ENCODE data around the gene CCPG1. TPM values are rescaled to one million over a fixed set of nuclear protein-coding genes. Genes with fewer than 3 reads are reported as not detected.

Gene CCPG1
- total and polyA plus RNA-seq, 2 of the 13 experiments (the other 11 are each of a cell fraction or from before 2014, with no cell fraction given), result 16.1 to 19.5 TPM

- TF ChIP-seq ZNF512B (CRISPR knock-in tag; IDR thresholded peaks at IDR 0.05; ENCODE audit: borderline replicate concordance) (0 out of 2 replicates have a peak, but pooled peaks have one; percentile 16), MED1 (CRISPR knock-in tag; IDR thresholded peaks at IDR 0.05) (peak; percentile 59), PLSCR1 (CRISPR knock-in tag; IDR thresholded peaks at IDR 0.05; ENCODE audit: borderline replicate concordance) (no peak), ZNF225 (CRISPR knock-in tag; IDR thresholded peaks at IDR 0.05) (no peak; the same call in 1 of the 2 replicates), MAFF (IDR thresholded peaks at IDR 0.05; ENCODE audit: low read depth, low read length) (no peak), ZNF672 (CRISPR knock-in tag; IDR thresholded peaks at IDR 0.05) (no peak), ZNF841 (CRISPR knock-in tag; IDR thresholded peaks at IDR 0.05; ENCODE audit: borderline replicate concordance) (0 out of 2 replicates have a peak, but pooled peaks have one; percentile 37), DR1 (CRISPR knock-in tag; IDR thresholded peaks at IDR 0.05) (peak; percentile 36; the same call in 1 of the 2 replicates), ZNF264 (CRISPR knock-in tag; IDR thresholded peaks at IDR 0.05) (no peak; the same call in none of the 2 replicates), E2F2 (CRISPR knock-in tag; IDR thresholded peaks at IDR 0.05; ENCODE audit: borderline replicate concordance) (no peak), ZNF501 (CRISPR knock-in tag; IDR thresholded peaks at IDR 0.05) (peak; percentile 79), SRSF9 (IDR thresholded peaks at IDR 0.05; ENCODE audit: borderline replicate concordance, insufficient read depth, low read depth, low read length, poor library complexity, severe bottlenecking) (no peak), FOXA3 (CRISPR knock-in tag; IDR thresholded peaks at IDR 0.05) (peak; percentile 60), HNRNPH1 (optimal IDR thresholded peaks at IDR 0.05; ENCODE audit: low read depth, low read length) (peak; percentile 33), PBX2 (CRISPR knock-in tag; IDR thresholded peaks at IDR 0.05) (no peak), ZSCAN12 (CRISPR knock-in tag; IDR thresholded peaks at IDR 0.05) (no peak), ZNF598 (CRISPR knock-in tag; IDR thresholded peaks at IDR 0.05; ENCODE audit: borderline replicate concordance) (peak; percentile 54; the same call in 1 of the 2 replicates), NFIC (IDR thresholded peaks at IDR 0.05; ENCODE audit: low read length) (no peak), NR3C1 (CRISPR knock-in tag; IDR thresholded peaks at IDR 0.05) (no peak), HOXA9 (CRISPR knock-in tag; IDR thresholded peaks at IDR 0.05; ENCODE audit: borderline replicate concordance) (0 out of 2 replicates have a peak, but pooled peaks have one; percentile 23), NFATC3 (CRISPR knock-in tag; IDR thresholded peaks at IDR 0.05) (no peak; the same call in 1 of the 2 replicates)
Observed at GRCh38 chr15:55318588-55319494, 89.3 kb downstream of the CCPG1 start, which contains the start of the genes PIGB and PIGBOS1 (continued).

All from HepG2 (cell line).